DMS114 treated with DMSO at 0.1 percent for 48 hours (cell line): ENCODE data around the gene MALRD1.
"Not testable (repeated sequence)": the region's sequence is repeated elsewhere in the genome, so short reads cannot be mapped to it uniquely, and the experiment has no call there.

ENCODE experiments used
- DNase-seq: peaks from one replicate; lab custom pipeline; 2025; ENCODE audit not compliant: unreplicated experiment; lab: John Stamatoyannopoulos, UW

Gene MALRD1

GRCh38 chr10:19701427-19702052 is 652.9 kb downstream of the MALRD1 start:
- DNase-seq: no peak

- no peak for DNase-seq
Observed at GRCh38 chr10:19702215-19702614, 653.6 kb downstream of the MALRD1 start.

DNA sequence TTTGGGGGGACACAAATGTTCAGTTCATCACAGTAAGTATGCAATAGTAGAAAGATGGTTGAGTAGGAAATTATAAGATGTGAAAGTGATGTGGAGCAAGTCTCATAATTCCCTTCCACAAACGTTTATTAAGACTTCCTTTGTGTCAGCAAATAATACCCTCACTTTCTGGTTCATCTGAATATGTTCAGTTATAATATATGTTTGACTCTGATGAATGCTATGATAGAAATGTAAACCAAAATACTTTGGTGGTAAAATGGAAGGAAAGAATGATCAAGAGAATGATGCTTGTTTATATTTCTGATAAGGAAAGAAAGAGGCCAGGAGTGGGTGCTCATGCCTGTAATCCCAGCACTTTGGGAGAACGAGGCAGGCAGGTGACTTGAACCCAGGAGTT is 655.9 kb downstream of the MALRD1 start:
- DNase-seq: no peak

DNA sequence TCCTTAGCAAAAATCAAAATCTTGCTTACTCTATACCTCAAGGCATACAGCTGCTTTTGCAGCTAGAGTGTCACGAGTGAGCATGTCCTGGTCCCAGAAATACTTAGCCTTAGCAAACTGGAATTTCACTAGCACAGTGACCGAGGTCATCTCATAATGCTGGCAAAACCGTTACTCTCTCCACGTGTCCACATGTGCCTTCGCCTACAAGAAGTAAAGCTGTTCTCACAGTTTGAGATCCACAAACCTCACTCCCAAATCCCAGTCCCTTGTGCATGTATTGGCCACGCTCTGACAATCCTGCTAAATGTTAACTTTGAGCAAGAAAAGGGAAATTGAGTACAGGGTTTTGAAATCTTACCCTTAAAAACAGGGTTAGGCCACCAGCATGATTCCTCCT is 656.6 kb downstream of the MALRD1 start:
- DNase-seq: no peak

GRCh38 chr10:19706904-19707303 is 658.3 kb downstream of the MALRD1 start:
- DNase-seq: no peak

DNA sequence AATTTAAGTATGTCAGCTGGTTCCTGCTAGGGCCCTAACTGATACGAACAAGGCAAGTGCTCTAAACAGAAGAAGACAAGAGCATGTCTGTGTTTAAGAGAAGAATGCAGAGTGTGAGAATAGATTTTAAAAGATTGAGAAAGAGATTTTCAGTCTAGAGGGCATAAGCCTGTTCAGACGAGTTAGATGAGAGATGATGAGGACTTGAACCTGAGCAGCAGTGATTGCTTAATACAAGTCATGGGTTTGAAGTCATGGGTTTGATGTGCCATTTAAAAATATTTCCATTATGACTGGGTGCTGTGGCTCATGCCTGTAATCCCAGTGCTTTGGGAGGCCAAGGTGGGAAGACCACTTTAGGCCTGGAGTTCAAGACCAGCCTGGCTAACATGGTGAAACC is 658.8 kb downstream of the MALRD1 start:
- DNase-seq: no peak

DNA sequence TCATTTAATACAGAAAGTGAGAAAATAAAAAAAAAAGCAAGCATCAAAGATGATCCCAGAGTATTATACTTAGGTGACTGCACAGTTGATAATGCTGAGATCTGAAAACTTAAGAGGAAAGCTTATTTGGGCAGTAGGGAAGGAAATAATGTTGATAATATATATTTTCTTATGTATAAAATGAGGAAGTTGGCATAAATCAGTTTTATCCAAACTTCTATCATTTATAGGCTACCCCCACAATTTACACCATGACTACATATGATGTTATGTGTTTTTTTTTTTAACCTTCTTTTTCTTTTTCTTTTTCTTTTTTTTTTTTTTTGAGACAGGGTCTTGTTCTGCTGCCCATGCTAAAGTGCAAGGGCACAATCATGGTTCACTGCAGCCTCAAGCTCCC is 659.4 kb downstream of the MALRD1 start:
- no peak for DNase-seq

- DNase-seq: no peak
Observed at GRCh38 chr10:19710600-19710999, 662.0 kb downstream of the MALRD1 start.

DNA sequence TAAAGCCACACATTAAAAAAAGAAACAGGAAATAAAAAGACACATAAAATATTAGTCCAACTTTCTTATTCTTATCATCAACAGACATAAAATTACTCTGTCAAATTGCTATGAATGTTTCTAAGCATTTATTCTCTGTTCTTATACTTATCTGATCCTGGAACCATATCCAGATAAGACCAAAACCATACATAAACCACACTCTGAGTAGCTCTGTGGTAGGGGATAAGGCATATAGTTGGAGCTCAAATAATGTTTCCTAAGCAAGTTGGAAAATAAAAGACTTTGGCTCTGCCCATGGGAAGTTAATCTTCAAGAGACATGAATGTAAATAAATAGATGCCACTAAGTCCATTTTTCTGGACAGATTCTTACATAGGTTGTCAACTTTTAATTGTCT is 664.6 kb downstream of the MALRD1 start:
- DNase-seq: no peak

DNA sequence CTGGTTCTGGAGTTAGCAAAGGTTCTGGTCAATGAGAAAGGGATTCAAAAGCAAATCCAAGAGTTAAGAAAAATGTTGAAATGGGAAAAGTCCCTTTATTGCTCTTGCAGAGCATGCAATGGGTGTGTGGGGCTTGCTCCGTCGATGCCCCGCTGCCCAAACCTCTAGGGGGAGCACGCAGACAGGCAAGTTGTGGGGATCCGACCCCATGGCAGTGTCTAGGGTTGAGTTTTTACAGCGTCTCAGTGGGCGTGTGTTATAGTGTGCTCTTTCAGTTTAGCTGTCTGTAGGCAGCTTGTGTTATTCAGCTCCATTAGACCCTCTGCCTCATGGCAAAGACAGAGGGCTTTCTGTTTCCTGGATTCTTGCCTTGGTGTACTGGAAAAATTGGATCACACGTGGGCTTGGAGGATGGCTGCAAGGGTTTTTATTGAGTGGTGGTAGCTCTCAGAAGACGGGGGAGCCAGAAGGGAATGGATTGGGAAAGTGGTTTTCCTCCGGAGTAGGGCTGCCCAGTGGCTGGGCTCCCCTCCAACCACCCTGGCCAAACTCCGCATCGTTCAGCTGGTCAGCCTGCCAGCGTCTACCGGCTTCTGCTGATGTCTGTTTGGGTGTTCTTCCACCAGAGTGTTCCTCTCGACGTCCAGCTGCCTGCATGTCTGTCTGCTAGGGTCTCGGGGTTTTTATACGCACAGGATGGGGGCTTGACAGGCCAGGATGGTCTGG is 665.4 kb downstream of the MALRD1 start:
- no peak for DNase-seq

GRCh38 chr10:19719284-19719683 is 670.7 kb downstream of the MALRD1 start:
- no peak for DNase-seq

- DNase-seq: no peak
Observed at GRCh38 chr10:19724287-19724686, 675.7 kb downstream of the MALRD1 start.

DNA sequence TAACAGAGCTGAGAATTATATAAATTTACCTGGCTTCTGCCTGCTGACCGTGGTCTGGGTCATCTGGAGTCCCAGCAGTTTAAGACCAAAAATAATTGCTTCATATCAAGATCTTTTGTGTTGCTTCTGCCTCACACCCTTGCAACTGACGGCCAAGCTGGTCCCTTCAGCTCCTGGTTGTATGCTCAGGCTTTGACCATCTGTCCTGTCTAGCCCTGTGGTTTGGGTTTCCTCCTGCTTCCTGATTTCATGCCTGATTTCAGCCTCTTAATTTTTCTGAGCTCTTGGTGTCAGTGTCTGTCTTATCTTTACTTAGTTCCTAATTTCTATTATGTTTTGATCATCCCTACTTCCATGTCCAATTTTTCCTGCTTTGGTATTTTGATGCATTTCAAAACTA is 679.8 kb downstream of the MALRD1 start:
- no peak for DNase-seq

GRCh38 chr10:19728964-19729363 is 680.4 kb downstream of the MALRD1 start:
- no peak for DNase-seq

DNA sequence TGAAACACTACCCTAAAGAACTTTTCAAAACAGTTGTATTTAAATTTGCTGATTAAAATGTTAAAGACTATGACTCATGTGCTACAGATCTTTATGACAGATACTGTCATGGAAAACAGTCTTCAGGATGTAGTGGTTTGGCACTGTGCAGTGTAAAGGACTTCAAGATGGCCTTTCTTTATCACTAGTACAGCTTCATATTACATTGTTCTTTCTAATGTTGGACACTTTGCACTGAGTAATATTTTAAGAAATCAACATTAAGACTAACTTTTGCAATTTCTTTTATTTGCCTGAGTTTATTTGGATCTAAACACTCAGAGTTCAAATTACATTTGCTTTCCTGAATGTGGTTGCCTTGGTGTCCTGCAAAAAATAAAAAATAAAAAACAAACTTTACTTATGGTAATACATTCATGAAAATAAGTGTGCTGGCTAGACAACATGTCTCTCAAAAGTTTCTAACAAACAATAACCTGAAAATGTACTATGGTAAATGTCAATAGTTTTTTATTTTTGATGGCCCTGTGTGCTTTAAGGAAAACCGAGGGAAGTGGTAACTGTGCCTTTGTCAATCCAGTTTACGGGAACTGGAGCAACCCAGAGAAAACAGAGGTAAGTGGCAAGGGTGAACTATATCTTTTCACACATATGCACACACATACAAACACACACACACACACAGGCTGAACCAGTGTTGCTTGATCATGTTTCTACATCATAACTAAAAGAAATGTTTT is 681.7 kb downstream of the MALRD1 start:
- no peak for DNase-seq

DNA sequence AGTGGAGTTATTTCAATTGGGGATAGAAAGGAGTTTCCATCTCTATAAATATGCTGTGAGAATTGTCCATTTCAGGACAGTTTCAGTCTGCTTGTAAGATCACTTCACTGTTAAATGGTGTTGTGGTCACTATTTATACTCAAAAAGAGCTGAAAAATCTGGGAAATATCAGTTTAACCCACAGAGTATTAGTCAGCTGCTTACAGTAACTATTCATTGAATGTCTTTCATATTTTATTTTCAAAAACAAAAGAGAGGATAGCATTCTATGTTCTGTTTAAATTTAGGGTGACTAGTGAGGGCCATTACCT is 682.3 kb downstream of the MALRD1 start:
- DNase-seq: no peak

DNA sequence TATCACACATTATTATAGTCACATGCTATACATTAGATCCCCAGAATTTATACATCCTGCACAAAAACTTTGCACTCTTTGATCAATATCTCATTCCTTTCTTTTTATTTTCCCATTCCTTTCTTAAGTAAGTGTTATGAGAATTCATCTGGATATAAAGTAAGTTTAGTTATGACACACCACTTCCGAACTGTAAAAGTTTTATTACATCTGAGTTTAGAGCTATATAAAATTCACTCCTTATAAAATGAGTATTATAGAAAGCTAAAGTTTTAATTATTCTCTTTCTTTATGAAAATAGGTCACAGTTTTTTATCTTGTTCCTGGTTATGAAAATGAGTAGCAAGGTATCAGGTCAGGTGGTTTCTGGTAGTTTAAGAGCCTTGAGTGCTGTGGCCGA is 683.0 kb downstream of the MALRD1 start:
- no peak for DNase-seq

DNA sequence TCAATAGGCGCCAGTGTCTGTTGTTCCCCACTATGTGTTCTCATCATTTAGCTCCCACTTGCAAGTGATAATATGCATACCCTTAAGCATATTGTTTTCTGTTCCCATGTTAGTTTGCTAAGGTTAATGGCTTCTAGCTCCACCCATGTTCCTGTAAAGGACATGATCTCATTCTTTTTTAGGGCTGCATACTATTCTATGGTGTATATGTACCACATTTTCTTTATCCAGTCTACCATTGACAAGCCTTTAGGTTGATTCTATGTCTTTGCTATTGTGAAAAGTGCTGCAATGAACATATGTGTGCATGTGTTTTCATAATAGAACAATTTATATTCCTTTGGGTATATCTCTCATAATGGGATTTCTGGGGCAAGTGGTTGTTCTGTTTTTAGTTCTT is 689.8 kb downstream of the MALRD1 start:
- no peak for DNase-seq

GRCh38 chr10:19739232-19739631 is 690.6 kb downstream of the MALRD1 start:
- DNase-seq: not testable (repeated sequence)

DNA sequence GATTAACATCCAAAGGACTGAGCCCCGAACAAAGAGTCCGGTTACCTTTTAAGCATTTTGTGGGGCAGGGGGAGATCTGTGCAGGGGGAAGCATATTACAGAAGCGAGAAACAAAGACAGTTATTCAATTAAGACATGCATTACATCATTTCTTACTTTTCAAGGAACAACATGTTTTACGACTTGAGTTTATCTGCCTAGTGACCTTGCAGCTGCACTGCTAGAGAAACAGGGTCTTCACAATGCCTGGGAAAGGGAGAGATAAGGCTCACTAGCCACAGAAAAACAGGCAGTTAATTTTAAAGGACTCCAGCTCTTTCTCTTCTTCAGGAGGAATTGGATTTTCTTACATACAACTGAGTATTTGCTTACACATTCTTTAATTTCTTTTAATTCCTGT is 693.5 kb downstream of the MALRD1 start:
- DNase-seq: not testable (repeated sequence)

- no peak for DNase-seq
Observed at GRCh38 chr10:19745672-19746071, 697.1 kb downstream of the MALRD1 start.

DNA sequence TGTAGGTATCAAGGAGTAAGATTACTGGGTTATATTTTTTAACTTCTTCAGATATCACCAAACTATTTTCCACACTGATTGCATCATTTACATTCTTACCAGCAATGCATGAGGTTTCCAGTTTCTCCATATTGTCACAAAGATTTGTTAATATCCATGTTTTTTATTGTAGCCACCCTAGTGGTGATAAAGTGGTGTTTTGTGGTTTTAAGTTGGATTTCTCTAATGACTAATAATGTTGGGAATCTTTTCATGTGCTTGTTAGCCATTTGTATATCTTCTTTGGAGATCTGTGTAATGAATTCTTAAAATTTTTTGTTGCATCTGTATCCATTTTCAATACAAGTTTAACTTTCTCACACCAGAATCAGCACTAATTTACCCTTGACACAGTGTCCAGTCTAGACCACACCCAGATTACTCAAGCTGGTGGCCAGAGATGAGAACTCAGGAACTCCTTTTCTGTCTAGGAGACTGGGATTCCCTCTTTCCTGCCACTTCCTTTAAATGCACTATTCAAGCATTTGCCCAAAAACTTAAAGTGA is 700.7 kb downstream of the MALRD1 start:
- DNase-seq: no peak
